ENCODE results near the gene NF2. TPM values are rescaled to one million over a fixed set of nuclear protein-coding genes. Genes with fewer than 3 reads are reported as not detected.

NF2 gene
- total and polyA plus RNA-seq, 8 donors = 5.8 to 37.6 (median 18.3) TPM

- no peaks in the 10 kb centered on the region for H3K4me1 ChIP-seq
- intact Hi-C loops (cut with DNase I; ENCODE audit: low total_unique reads) = no loop called here
- H3K27ac ChIP-seq = no peak overlapping the region
- 56 to 82% (median 66%) methylated on average over 1 of the region's 1 CpG for WGBS, 5 donors
- H3K9me3 ChIP-seq = no peaks in the 10 kb centered on the region
- no peaks in the 10 kb centered on the region for H3K27me3 ChIP-seq
- H3K4me3 ChIP-seq = no peak overlapping the region
- H3K36me3 ChIP-seq = peaks cover 0 to 89% (median 83%) of the 10 kb centered on the region in 4 donors
- TF ChIP-seq POLR2AphosphoS5 (IDR thresholded peaks at IDR 0.05) (no peak), EP300 (IDR thresholded peaks at IDR 0.05) (no peak), POLR2A (IDR thresholded peaks at IDR 0.05) (no peak), CTCF (IDR thresholded peaks at IDR 0.05) (no peak)
- DNase-seq = no peak
Observed at GRCh38 chr22:29735416-29735815, 132.0 kb downstream of the NF2 start.

GRCh38 chr22:29737251-29738117 lies 134.1 kb downstream of the NF2 start:
- DNase-seq = no peak
- no peak for TF ChIP-seq POLR2A (IDR thresholded peaks at IDR 0.05)
- TF ChIP-seq POLR2AphosphoS5 (IDR thresholded peaks at IDR 0.05) = no peak
- TF ChIP-seq EP300 (IDR thresholded peaks at IDR 0.05) = no peak
- TF ChIP-seq CTCF (IDR thresholded peaks at IDR 0.05) = no peak
- Histone ChIP-seq H3K4me1 (no peaks in the 10 kb centered on the region), H3K27me3 (no peaks in the 10 kb centered on the region), H3K4me3 (no peak overlapping the region), H3K27ac (no peak overlapping the region), H3K9me3 (no peaks in the 10 kb centered on the region), H3K36me3 (peaks cover 0 to 90% (median 88%) of the 10 kb centered on the region in 4 donors)
- 90 to 93% (median 90%) methylated on average over 22 of the region's 22 CpGs for WGBS, 5 donors
- intact Hi-C loops (cut with DNase I; ENCODE audit: low total_unique reads) = no loop called here

- intact Hi-C loops (cut with DNase I; ENCODE audit: low total_unique reads) = no loop called here
- WGBS, 5 donors = 81 to 92% (median 89%) methylated on average over 13 to 15 of the region's 15 CpGs
Observed at GRCh38 chr22:29738118-29738815, 134.8 kb downstream of the NF2 start.

GRCh38 chr22:29739346-29739875 lies 136.0 kb downstream of the NF2 start:
- Histone ChIP-seq H3K27me3 (no peaks in the 10 kb centered on the region), H3K4me1 (no peaks in the 10 kb centered on the region), H3K27ac (no peak overlapping the region), H3K36me3 (peaks cover 0 to 93% (median 80%) of the 10 kb centered on the region in 4 donors), H3K9me3 (no peaks in the 10 kb centered on the region), H3K4me3 (no peak overlapping the region)
- 91 to 95% (median 94%) methylated on average over 10 to 17 of the region's 17 CpGs for WGBS, 5 donors
- no peak for DNase-seq
- intact Hi-C loops (cut with DNase I; ENCODE audit: low total_unique reads) = no loop called here
- TF ChIP-seq EP300 (IDR thresholded peaks at IDR 0.05) (no peak), CTCF (IDR thresholded peaks at IDR 0.05) (no peak), POLR2AphosphoS5 (IDR thresholded peaks at IDR 0.05) (no peak), POLR2A (IDR thresholded peaks at IDR 0.05) (no peak)

More at GRCh38 chr22:29738118-29738815, 134.8 kb downstream of the NF2 start:
- H3K27ac ChIP-seq = no peak overlapping the region
- no peak overlapping the region for H3K4me3 ChIP-seq
- DNase-seq = no peak
- H3K27me3 ChIP-seq = no peaks in the 10 kb centered on the region
- TF ChIP-seq POLR2AphosphoS5 (IDR thresholded peaks at IDR 0.05) = no peak
- no peak for TF ChIP-seq POLR2A (IDR thresholded peaks at IDR 0.05)
- no peak for TF ChIP-seq EP300 (IDR thresholded peaks at IDR 0.05)
- H3K9me3 ChIP-seq = no peaks in the 10 kb centered on the region
- peaks cover 0 to 93% (median 85%) of the 10 kb centered on the region in 4 donors for H3K36me3 ChIP-seq
- no peaks in the 10 kb centered on the region for H3K4me1 ChIP-seq
